HCT116 (cell line): ENCODE data around the gene SLC24A3. TPM values are rescaled to one million over a fixed set of nuclear protein-coding genes. Genes with fewer than 3 reads are reported as not detected.

Experiments
- ATAC-seq: fragments of 200-7000 bp; cut with Tn5 transposase; 2 replicates; pipeline ENCODE4 v1.9.1; 2020; ENCODE audit warnings: mild to moderate bottlenecking, moderate library complexity
- BruUV-seq: library from RNA; stranded (reverse); fragments of 400-500 nt; replicated peaks from 2 replicates; lab custom pipeline; 2021; lab: Mats Ljungman, UMichigan
- CTCF ChIA-PET: fragments of 300-600 bp; sonication (Branson Sonifier 250); formaldehyde crosslinking; loops from one replicate; lab custom pipeline; 2021; ENCODE audit warnings: antibody characterized with exemption; lab: Charles Lee
- POLR2A ChIA-PET: fragments of 300-600, 350-600 bp; sonication (Branson Sonifier 250); formaldehyde crosslinking; loops from one replicate; lab custom pipeline; 2021; ENCODE audit warnings: antibody characterized with exemption; lab: Charles Lee
- RAD21 ChIA-PET, 2 experiments: fragments of 300-600 bp; sonication (Branson Sonifier 250); formaldehyde crosslinking; loops; one replicate each; lab custom pipeline; 2023; ENCODE audit warnings: low total read pairs in 2 of 2; ENCODE audit not compliant: uncharacterized antibody in 2 of 2, unreplicated experiment in 2 of 2, low non-redundant PET in 1 of 2; lab: Charles Lee
- DNase-seq: peaks from one replicate; pipeline ENCODE4 v3.0.0-alpha.2; 2010; ENCODE audit warnings: low read depth, low spot score
- H2AFZ ChIP-seq: fragments of 200-600 bp; shearing (Covaris generic), sonication (generic); 2 replicates; pipeline ENCODE4 v1.6.1; 2017; ENCODE audit warnings: low read depth, mixed run types, mixed read lengths, antibody characterized with exemption, low read length; ENCODE audit not compliant: poor library complexity, severe bottlenecking
- H3K27ac ChIP-seq: 2 replicates; pipeline ENCODE4 v1.5.1; 2012; ENCODE audit warnings: low read depth, low read length
- H3K27me3 ChIP-seq: fragments of 200-600 bp; sonication (generic); 2 replicates; pipeline ENCODE4 v1.6.1; 2016; ENCODE audit warnings: mixed run types, low read length, mixed read lengths; ENCODE audit not compliant: insufficient read depth
- H3K36me3 ChIP-seq, 2 experiments: fragments of 200-500 bp in 1 of 2; fragments of 200-600 bp in 1 of 2; sonication (Bioruptor generic) in 1 of 2; sonication (generic) in 1 of 2; 2 replicates each; pipeline versions ENCODE4 v1.5.1 to v1.6.1; 2014 to 2016; ENCODE audit warnings: low read length in 2 of 2, inconsistent platforms in 1 of 2, mixed read lengths in 1 of 2, mixed run types in 1 of 2; ENCODE audit not compliant: insufficient read depth in 2 of 2, control insufficient read depth in 1 of 2
- H3K4me1 ChIP-seq, 2 experiments: fragments of 200-600 bp in 1 of 2; sonication (generic) in 1 of 2; 2 replicates each; pipeline versions ENCODE4 v1.5.1 to v1.6.1; 2012 to 2017; ENCODE audit warnings: low read length in 2 of 2, inconsistent platforms in 1 of 2, mild to moderate bottlenecking in 1 of 2, mixed read lengths in 1 of 2, mixed run types in 1 of 2, moderate library complexity in 1 of 2; ENCODE audit not compliant: insufficient read depth in 2 of 2, control insufficient read depth in 1 of 2
- H3K4me2 ChIP-seq: fragments of 200-600 bp; sonication (generic); 2 replicates; pipeline ENCODE4 v1.6.1; 2017; ENCODE audit warnings: mixed run types, low read length, mixed read lengths
- H3K4me3 ChIP-seq, 2 experiments: fragments of 200-600 bp in 1 of 2; sonication (generic) in 1 of 2; replicated peaks in 1 of 2; 2 replicates each; pipeline ENCODE4 v1.5.1; 2011 to 2016; ENCODE audit warnings: low read length in 2 of 2, control low read depth in 1 of 2, low read depth in 1 of 2, mild to moderate bottlenecking in 1 of 2, mixed read lengths in 1 of 2, mixed run types in 1 of 2
- H3K79me2 ChIP-seq: fragments of 200-600 bp; sonication (generic); 2 replicates; pipeline ENCODE4 v1.6.1; 2017; ENCODE audit warnings: mild to moderate bottlenecking, mixed run types, low read length, moderate library complexity, mixed read lengths; ENCODE audit not compliant: insufficient read depth
- H3K9ac ChIP-seq: fragments of 200-600 bp; sonication (generic); 2 replicates; pipeline ENCODE4 v1.6.1; 2016; ENCODE audit warnings: low read length, mixed read lengths
- H3K9me2 ChIP-seq: fragments of 200-600 bp; sonication (generic), shearing (Covaris generic); 2 replicates; pipeline ENCODE4 v1.6.1; 2017; ENCODE audit warnings: mixed run types, mild to moderate bottlenecking, moderate library complexity; ENCODE audit not compliant: insufficient read depth
- H3K9me3 ChIP-seq, 2 experiments: fragments of 200-500 bp in 1 of 2; fragments of 200-600 bp in 1 of 2; sonication (Bioruptor generic) in 1 of 2; sonication (generic) in 1 of 2; 2 replicates each; pipeline ENCODE4 v1.6.1; 2014 to 2017; ENCODE audit warnings: low read length in 2 of 2, mixed read lengths in 2 of 2, inconsistent platforms in 1 of 2, low read depth in 1 of 2, mild to moderate bottlenecking in 1 of 2, mixed run types in 1 of 2, moderate library complexity in 1 of 2; ENCODE audit not compliant: control insufficient read depth in 1 of 2, insufficient read depth in 1 of 2
- H4K20me1 ChIP-seq: fragments of 200-600 bp; sonication (generic), shearing (Covaris generic); 2 replicates; pipeline ENCODE4 v1.6.1; 2017; ENCODE audit warnings: mixed run types, mild to moderate bottlenecking, moderate library complexity; ENCODE audit not compliant: insufficient read depth
- CBX3 ChIP-seq: IDR thresholded peaks from 2 replicates; pipeline ENCODE4 v1.6.1; 2012; ENCODE audit warnings: low read depth
- CEBPB ChIP-seq: IDR thresholded peaks from 2 replicates; pipeline ENCODE4 v1.6.1; 2012; ENCODE audit warnings: low read depth
- EZH2phosphoT487 ChIP-seq: fragments of 200-600 bp; IDR thresholded peaks from 2 replicates; pipeline ENCODE4 v1.6.1; 2018; ENCODE audit warnings: antibody characterized with exemption, borderline replicate concordance
- FOSL1 ChIP-seq: IDR thresholded peaks from 2 replicates; pipeline ENCODE4 v1.6.1; 2012; ENCODE audit warnings: low read depth
- JUND ChIP-seq: IDR thresholded peaks from 2 replicates; pipeline ENCODE4 v1.6.1; 2012
- POLR2A ChIP-seq: IDR thresholded peaks from 2 replicates; pipeline ENCODE4 v1.7.0; 2011; ENCODE audit warnings: borderline replicate concordance; ENCODE audit not compliant: insufficient read depth, insufficient read length; ENCODE audit errors: extremely low read depth
- POLR2AphosphoS5 ChIP-seq: IDR thresholded peaks from 2 replicates; pipeline ENCODE4 v1.6.1; 2011; ENCODE audit warnings: mild to moderate bottlenecking, low read depth, low read length, moderate library complexity
- RAD21 ChIP-seq: IDR thresholded peaks from 2 replicates; pipeline ENCODE4 v1.6.1; 2012; ENCODE audit warnings: low read depth, mild to moderate bottlenecking
- REST ChIP-seq: IDR thresholded peaks from 2 replicates; pipeline ENCODE4 v1.6.1; 2012; ENCODE audit warnings: low read depth
- SP1 ChIP-seq: IDR thresholded peaks from 2 replicates; pipeline ENCODE4 v1.6.1; 2012; ENCODE audit warnings: low read depth
- SRF ChIP-seq: IDR thresholded peaks from 2 replicates; pipeline ENCODE4 v1.6.1; 2012; ENCODE audit warnings: low read depth
- TCF7L2 ChIP-seq: IDR thresholded peaks from 2 replicates; pipeline ENCODE4 v1.7.0; 2011; ENCODE audit warnings: borderline replicate concordance, inconsistent platforms; ENCODE audit not compliant: insufficient read depth, insufficient read length; ENCODE audit errors: extremely low read depth
- ZBTB33 ChIP-seq: IDR thresholded peaks from 2 replicates; pipeline ENCODE4 v1.6.1; 2011; ENCODE audit warnings: mild to moderate bottlenecking, low read length, moderate library complexity; ENCODE audit not compliant: insufficient replicate concordance; ENCODE audit errors: extremely low read depth
- ZFX ChIP-seq: fragments of 450-650 bp; IDR thresholded peaks from 2 replicates; pipeline ENCODE4 v1.6.1; 2017
- intact Hi-C: fragments of 100-400 bp; cut with micrococcal nuclease; formaldehyde crosslinking; loops from 2 replicates; pipeline ENCODE4 v1.10.0; 2022
- total RNA-seq: library from RNA; stranded (reverse); gene quantifications from one replicate; pipeline ENCODE4 v1.2.1, GENCODE V29; 2021; ENCODE audit not compliant: unreplicated experiment
- TF ChIP-seq, protein P1 (sequence below): IDR thresholded peaks from 2 replicates; pipeline ENCODE4 v1.6.1; 2012
- TF ChIP-seq, protein P2 (sequence below): IDR thresholded peaks from 2 replicates; pipeline ENCODE4 v1.6.1; 2012

SLC24A3 gene
- total RNA-seq, 1 experiment from 2014 or later: not detected

DNA sequence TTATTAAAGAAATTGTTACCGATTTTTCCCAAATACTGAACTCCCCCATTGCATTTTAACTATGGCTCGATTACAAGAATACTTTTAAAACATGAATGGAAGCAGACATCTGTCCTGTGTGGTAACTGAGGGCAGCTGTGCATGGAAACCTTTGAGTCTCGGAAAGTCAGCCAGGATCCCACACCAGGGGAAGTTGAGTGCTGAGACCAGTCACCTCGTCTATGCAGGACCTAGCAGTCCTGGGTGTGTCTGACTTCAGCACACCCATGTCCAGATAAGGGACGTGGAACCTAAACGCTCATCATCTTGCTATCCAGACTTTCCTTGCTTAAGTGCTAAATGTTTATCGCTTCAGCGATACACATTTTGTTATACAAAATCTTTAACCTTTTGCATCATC, 551.8 kb downstream of the SLC24A3 start:
- Histone ChIP-seq H3K4me3 (no peak overlapping the region), H3K9ac (no peak overlapping the region), H3K27me3 (no peaks in the 10 kb centered on the region), H2AFZ (no peak overlapping the region), H3K9me2 (no peaks in the 10 kb centered on the region), H3K27ac (no peak overlapping the region), H3K4me1 (peaks cover 0 to 8% of the 10 kb centered on the region in 2 experiments; a peak in 2 of 4 replicates), H3K36me3 (no peaks in the 10 kb centered on the region), H3K9me3 (no peaks in the 10 kb centered on the region), H3K4me2 (no peak overlapping the region), H3K79me2 (no peaks in the 10 kb centered on the region), H4K20me1 (no peaks in the 10 kb centered on the region)
- ChIA-PET RAD21 (no interaction called here), CTCF (no interaction called here), POLR2A (no interaction called here)
- TF ChIP-seq FOSL1: no peak
- no peak for TF ChIP-seq ZFX
- no peak for TF ChIP-seq POLR2AphosphoS5
- TF ChIP-seq CBX3: no peak
- no peak for TF ChIP-seq EZH2phosphoT487
- TF ChIP-seq SP1: no peak
- TF ChIP-seq JUND: no peak
- TF ChIP-seq, protein P1, sequence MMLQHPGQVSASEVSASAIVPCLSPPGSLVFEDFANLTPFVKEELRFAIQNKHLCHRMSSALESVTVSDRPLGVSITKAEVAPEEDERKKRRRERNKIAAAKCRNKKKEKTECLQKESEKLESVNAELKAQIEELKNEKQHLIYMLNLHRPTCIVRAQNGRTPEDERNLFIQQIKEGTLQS: no peak
- ATAC-seq: no peak
- no peak for DNase-seq
- intact Hi-C loops: no loop called here
- BruUV-seq: no TSS peak

DNA sequence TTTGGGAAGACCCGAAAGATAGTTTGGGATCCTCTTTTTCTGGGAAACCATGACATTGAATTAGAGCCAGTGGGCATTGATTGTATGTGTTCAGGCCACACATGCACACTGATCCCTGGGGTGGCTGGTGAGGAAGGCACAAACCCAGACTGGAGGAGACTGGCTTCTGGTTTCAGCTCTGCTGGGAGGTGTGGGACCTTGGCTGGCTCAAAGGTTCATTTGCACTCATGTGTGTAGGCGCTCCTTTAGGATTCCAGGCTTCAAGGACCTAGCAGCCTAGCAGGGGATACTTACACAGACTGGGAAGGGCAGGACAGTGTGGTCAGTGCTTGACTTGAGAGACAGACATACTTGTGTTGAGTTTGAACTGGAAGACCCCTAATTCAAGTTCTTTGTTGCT, 552.8 kb downstream of the SLC24A3 start:
- Histone ChIP-seq H3K4me3 (no peak overlapping the region), H3K9me3 (no peaks in the 10 kb centered on the region), H4K20me1 (no peaks in the 10 kb centered on the region), H3K79me2 (no peaks in the 10 kb centered on the region), H3K9ac (no peak overlapping the region), H3K27ac (no peak overlapping the region), H3K4me2 (no peak overlapping the region), H3K4me1 (peaks cover 0 to 8% of the 10 kb centered on the region in 2 experiments; a peak in 2 of 4 replicates), H2AFZ (no peak overlapping the region), H3K36me3 (no peaks in the 10 kb centered on the region), H3K9me2 (no peaks in the 10 kb centered on the region), H3K27me3 (no peaks in the 10 kb centered on the region)
- no peak for DNase-seq
- RAD21 ChIA-PET: no interaction called here
- intact Hi-C loops: no loop called here
- CTCF ChIA-PET: no interaction called here
- POLR2A ChIA-PET: no interaction called here
- no peak for ATAC-seq
- BruUV-seq: no TSS peak
- TF ChIP-seq, protein P1: no peak
- TF ChIP-seq REST (no peak), EZH2phosphoT487 (no peak), SRF (no peak), CEBPB (no peak), FOSL1 (no peak), SP1 (no peak), ZBTB33 (no peak), RAD21 (no peak), POLR2A (no peak), TCF7L2 (no peak), POLR2AphosphoS5 (no peak)
- TF ChIP-seq, protein P2, sequence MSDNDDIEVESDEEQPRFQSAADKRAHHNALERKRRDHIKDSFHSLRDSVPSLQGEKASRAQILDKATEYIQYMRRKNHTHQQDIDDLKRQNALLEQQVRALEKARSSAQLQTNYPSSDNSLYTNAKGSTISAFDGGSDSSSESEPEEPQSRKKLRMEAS: no peak
